OCI-LY3 (cell line): Measurements from ENCODE around the gene PCDHA9.

Experiments
- H2AFZ ChIP-seq: fragments of 200-600, 300-600 bp; shearing (Covaris generic); 2 replicates; pipeline ENCODE4 v1.6.0; 2014; ENCODE audit warnings: antibody characterized with exemption, low read depth, low read length
- H3K27ac ChIP-seq: fragments of 200-600, 300-600 bp; sonication (generic); 2 replicates; pipeline ENCODE4 v1.5.1; 2014; ENCODE audit warnings: mild to moderate bottlenecking, low read length, moderate library complexity, mixed read lengths
- H3K27me3 ChIP-seq: fragments of 200-600, 300-600 bp; sonication (generic); 2 replicates; pipeline ENCODE4 v1.6.1; 2014; ENCODE audit warnings: low read depth, low read length, mixed read lengths
- H3K36me3 ChIP-seq: fragments of 200-600, 300-600 bp; sonication (generic); replicated peaks from 2 replicates; pipeline ENCODE3; 2014; ENCODE audit warnings: low read depth, low read length, mixed read lengths
- H3K4me1 ChIP-seq: fragments of 300-600, 200-600 bp; sonication (generic); 2 replicates; pipeline ENCODE4 v1.6.1; 2014; ENCODE audit warnings: low read length, mixed read lengths
- H3K4me2 ChIP-seq: fragments of 200-600, 300-600 bp; sonication (generic); 2 replicates; pipeline ENCODE4 v1.6.1; 2014; ENCODE audit warnings: low read length, mixed read lengths
- H3K4me3 ChIP-seq: fragments of 300-600, 200-600 bp; sonication (generic); 2 replicates; pipeline ENCODE4 v1.5.1; 2014; ENCODE audit warnings: antibody characterized with exemption, mild to moderate bottlenecking, low read length, moderate library complexity
- H3K79me2 ChIP-seq: fragments of 300-600, 200-600 bp; shearing (Covaris generic); 2 replicates; pipeline ENCODE4 v1.6.1; 2014; ENCODE audit warnings: mild to moderate bottlenecking, low read length, mixed read lengths
- H3K9ac ChIP-seq: fragments of 300-600, 200-600 bp; shearing (Covaris generic); 2 replicates; pipeline ENCODE4 v1.6.0; 2014; ENCODE audit warnings: mild to moderate bottlenecking, low read length, moderate library complexity
- H3K9me3 ChIP-seq: fragments of 200-600, 300-600 bp; shearing (Covaris generic); 2 replicates; pipeline ENCODE4 v1.6.1; 2014; ENCODE audit warnings: low read length, mixed read lengths; ENCODE audit not compliant: insufficient read depth
- H4K20me1 ChIP-seq: fragments of 200-600, 300-600 bp; sonication (generic); 2 replicates; pipeline ENCODE4 v1.6.1; 2016; ENCODE audit warnings: low read length, mixed read lengths; ENCODE audit not compliant: insufficient read depth
- EZH2phosphoT487 ChIP-seq: fragments of 200-600 bp; shearing (Covaris generic); IDR thresholded peaks from 2 replicates; pipeline ENCODE4 v1.6.1; 2018; ENCODE audit warnings: antibody characterized with exemption, mixed run types, low read depth
- TF ChIP-seq, protein P1 (sequence below): fragments of 200-600, 300-600 bp; sonication (generic); IDR thresholded peaks from 2 replicates; pipeline ENCODE4 v1.5.1; 2014; ENCODE audit warnings: antibody characterized with exemption, low read length, low read depth

Gene PCDHA9

GRCh38 chr5:140881889-140882590 lies 33.9 kb downstream of the PCDHA9 start, which contains the start of gene PCDHA13:
Gene PCDHA13, plus strand, starts transcription at chr5:140882124. Its CDS starts 145 bp downstream, at chr5:140882269.
- Histone ChIP-seq H4K20me1 (no peaks in the 10 kb centered on the region), H3K4me1 (no peaks in the 10 kb centered on the region), H3K36me3 (no peaks in the 10 kb centered on the region), H3K27me3 (no peaks in the 10 kb centered on the region), H3K4me2 (no peak within 1 kb of the TSS), H3K9me3 (no peaks in the 10 kb centered on the region), H2AFZ (no peak within 1 kb of the TSS), H3K79me2 (no peaks in the 10 kb centered on the region), H3K27ac (no peak within 1 kb of the TSS), H3K4me3 (no peak within 1 kb of the TSS), H3K9ac (no peak within 1 kb of the TSS)
- no peak for TF ChIP-seq EZH2phosphoT487
- TF ChIP-seq, protein P1, sequence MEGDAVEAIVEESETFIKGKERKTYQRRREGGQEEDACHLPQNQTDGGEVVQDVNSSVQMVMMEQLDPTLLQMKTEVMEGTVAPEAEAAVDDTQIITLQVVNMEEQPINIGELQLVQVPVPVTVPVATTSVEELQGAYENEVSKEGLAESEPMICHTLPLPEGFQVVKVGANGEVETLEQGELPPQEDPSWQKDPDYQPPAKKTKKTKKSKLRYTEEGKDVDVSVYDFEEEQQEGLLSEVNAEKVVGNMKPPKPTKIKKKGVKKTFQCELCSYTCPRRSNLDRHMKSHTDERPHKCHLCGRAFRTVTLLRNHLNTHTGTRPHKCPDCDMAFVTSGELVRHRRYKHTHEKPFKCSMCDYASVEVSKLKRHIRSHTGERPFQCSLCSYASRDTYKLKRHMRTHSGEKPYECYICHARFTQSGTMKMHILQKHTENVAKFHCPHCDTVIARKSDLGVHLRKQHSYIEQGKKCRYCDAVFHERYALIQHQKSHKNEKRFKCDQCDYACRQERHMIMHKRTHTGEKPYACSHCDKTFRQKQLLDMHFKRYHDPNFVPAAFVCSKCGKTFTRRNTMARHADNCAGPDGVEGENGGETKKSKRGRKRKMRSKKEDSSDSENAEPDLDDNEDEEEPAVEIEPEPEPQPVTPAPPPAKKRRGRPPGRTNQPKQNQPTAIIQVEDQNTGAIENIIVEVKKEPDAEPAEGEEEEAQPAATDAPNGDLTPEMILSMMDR, result no peak

DNA sequence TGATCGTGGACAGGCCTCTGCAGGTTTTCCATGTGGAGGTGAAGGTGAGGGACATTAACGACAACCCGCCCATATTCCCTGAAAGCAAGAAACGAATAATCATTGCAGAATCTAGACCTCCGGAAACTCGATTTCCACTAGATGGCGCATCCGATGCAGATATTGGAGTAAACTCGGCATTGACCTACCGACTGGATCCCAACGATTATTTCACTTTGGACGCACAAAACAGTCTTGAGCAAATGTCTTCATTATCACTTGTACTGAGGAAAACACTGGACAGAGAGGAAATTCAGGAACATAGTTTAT lies 34.4 kb downstream of the PCDHA9 start:
- H3K9me3 ChIP-seq, result no peaks in the 10 kb centered on the region
- no peak overlapping the region for H2AFZ ChIP-seq
- H3K4me3 ChIP-seq, result no peak overlapping the region
- TF ChIP-seq EZH2phosphoT487, result no peak
- TF ChIP-seq, protein P1, result no peak
- no peaks in the 10 kb centered on the region for H3K36me3 ChIP-seq
- H4K20me1 ChIP-seq, result no peaks in the 10 kb centered on the region
- no peak overlapping the region for H3K27ac ChIP-seq
- no peaks in the 10 kb centered on the region for H3K27me3 ChIP-seq
- no peak overlapping the region for H3K4me2 ChIP-seq
- H3K9ac ChIP-seq, result no peak overlapping the region
- H3K79me2 ChIP-seq, result no peaks in the 10 kb centered on the region
- H3K4me1 ChIP-seq, result no peaks in the 10 kb centered on the region

GRCh38 chr5:140883373-140883772 lies 35.2 kb downstream of the PCDHA9 start:
- H3K36me3 ChIP-seq, result no peaks in the 10 kb centered on the region
- H3K27me3 ChIP-seq, result no peaks in the 10 kb centered on the region
- H3K79me2 ChIP-seq, result no peaks in the 10 kb centered on the region
- no peak overlapping the region for H3K4me2 ChIP-seq
- H3K4me1 ChIP-seq, result no peaks in the 10 kb centered on the region
- H4K20me1 ChIP-seq, result no peaks in the 10 kb centered on the region
- TF ChIP-seq EZH2phosphoT487, result no peak
- TF ChIP-seq, protein P1, result no peak
- no peak overlapping the region for H3K4me3 ChIP-seq
- H3K9ac ChIP-seq, result no peak overlapping the region
- H3K9me3 ChIP-seq, result no peaks in the 10 kb centered on the region
- no peak overlapping the region for H2AFZ ChIP-seq
- no peak overlapping the region for H3K27ac ChIP-seq

GRCh38 chr5:140883927-140884697 lies 35.9 kb downstream of the PCDHA9 start:
- H3K4me3 ChIP-seq, result no peak overlapping the region
- no peak overlapping the region for H3K9ac ChIP-seq
- TF ChIP-seq, protein P1, result no peak

More at GRCh38 chr5:140883927-140884697, 35.9 kb downstream of the PCDHA9 start:
- H3K9me3 ChIP-seq, result no peaks in the 10 kb centered on the region
- H3K4me2 ChIP-seq, result no peak overlapping the region
- H3K27me3 ChIP-seq, result no peaks in the 10 kb centered on the region
- H4K20me1 ChIP-seq, result no peaks in the 10 kb centered on the region
- H3K36me3 ChIP-seq, result no peaks in the 10 kb centered on the region
- H2AFZ ChIP-seq, result no peak overlapping the region
- H3K27ac ChIP-seq, result no peak overlapping the region
- no peaks in the 10 kb centered on the region for H3K79me2 ChIP-seq
- H3K4me1 ChIP-seq, result no peaks in the 10 kb centered on the region
